ENCODE data around the gene PRLH. TPM values are rescaled to one million over a fixed set of nuclear protein-coding genes. Genes with fewer than 3 reads are reported as not detected.

Gene PRLH
- total RNA-seq, 1 donor from 2014 or later, result not detected

GRCh38 chr2:237572742-237573101, 6.3 kb downstream of the PRLH start:
- H3K27ac Mint-ChIP-seq (ENCODE audit: unreplicated experiment), result no peak overlapping the region
- no peak for TF ChIP-seq CTCF (IDR thresholded peaks at IDR 0.05; ENCODE audit: partially characterized antibody, unreplicated experiment)
- no peak overlapping the region for H3K4me3 Mint-ChIP-seq (ENCODE audit: unreplicated experiment)
- H3K27me3 Mint-ChIP-seq (ENCODE audit: unreplicated experiment), result peaks cover 2% of the 10 kb centered on the region
- H3K4me1 Mint-ChIP-seq (ENCODE audit: low read depth, unreplicated experiment), result no peaks in the 10 kb centered on the region
- no peak for DNase-seq
- no peaks in the 10 kb centered on the region for H3K36me3 Mint-ChIP-seq (ENCODE audit: unreplicated experiment)
- peaks cover 2% of the 10 kb centered on the region for H3K9me3 Mint-ChIP-seq (ENCODE audit: unreplicated experiment)

GRCh38 chr2:237573721-237574415, 7.5 kb downstream of the PRLH start:
- Mint-ChIP-seq H3K36me3 (ENCODE audit: unreplicated experiment) (no peaks in the 10 kb centered on the region), H3K27me3 (ENCODE audit: unreplicated experiment) (peaks cover 6% of the 10 kb centered on the region), H3K27ac (ENCODE audit: unreplicated experiment) (no peak overlapping the region), H3K4me1 (ENCODE audit: low read depth, unreplicated experiment) (no peaks in the 10 kb centered on the region), H3K4me3 (ENCODE audit: unreplicated experiment) (peak overlapping the region; percentile 59), H3K9me3 (ENCODE audit: unreplicated experiment) (no peaks in the 10 kb centered on the region)
- no peak for DNase-seq
- no peak for TF ChIP-seq CTCF (IDR thresholded peaks at IDR 0.05; ENCODE audit: partially characterized antibody, unreplicated experiment)

- TF ChIP-seq CTCF (IDR thresholded peaks at IDR 0.05; ENCODE audit: partially characterized antibody, unreplicated experiment), result no peak
- Mint-ChIP-seq H3K36me3 (ENCODE audit: unreplicated experiment) (no peaks in the 10 kb centered on the region), H3K27me3 (ENCODE audit: unreplicated experiment) (peaks cover 8% of the 10 kb centered on the region), H3K27ac (ENCODE audit: unreplicated experiment) (no peak overlapping the region), H3K9me3 (ENCODE audit: unreplicated experiment) (no peaks in the 10 kb centered on the region), H3K4me1 (ENCODE audit: low read depth, unreplicated experiment) (no peaks in the 10 kb centered on the region), H3K4me3 (ENCODE audit: unreplicated experiment) (no peak overlapping the region)
- DNase-seq, result no peak
Measured at GRCh38 chr2:237574467-237574866, 8.1 kb downstream of the PRLH start.

GRCh38 chr2:237574894-237575868, 8.8 kb downstream of the PRLH start:
- no peak overlapping the region for H3K27ac Mint-ChIP-seq (ENCODE audit: unreplicated experiment)
- peaks cover 8% of the 10 kb centered on the region for H3K27me3 Mint-ChIP-seq (ENCODE audit: unreplicated experiment)
- H3K4me1 Mint-ChIP-seq (ENCODE audit: low read depth, unreplicated experiment), result no peaks in the 10 kb centered on the region
- TF ChIP-seq CTCF (IDR thresholded peaks at IDR 0.05; ENCODE audit: partially characterized antibody, unreplicated experiment), result no peak
- H3K9me3 Mint-ChIP-seq (ENCODE audit: unreplicated experiment), result no peaks in the 10 kb centered on the region
- no peaks in the 10 kb centered on the region for H3K36me3 Mint-ChIP-seq (ENCODE audit: unreplicated experiment)
- H3K4me3 Mint-ChIP-seq (ENCODE audit: unreplicated experiment), result no peak overlapping the region
- no peak for DNase-seq

Data from glutamatergic neuron (in vitro differentiated cells).